ENCODE measurements around the gene CDH19. TPM values are rescaled to one million over a fixed set of nuclear protein-coding genes. Genes with fewer than 3 reads are reported as not detected.
"Not testable (repeated sequence)": the region's sequence is repeated elsewhere in the genome, so short reads cannot be mapped to it uniquely, and the experiment has no call there.

Gene CDH19
- total RNA-seq, 6 experiments from 2014 or later = not detected

GRCh38 chr18:66508937-66509336 is 95.0 kb downstream of the CDH19 start:
- no peak for TF ChIP-seq CTCF (IDR thresholded peaks at IDR 0.05)
- H3K27me3 Mint-ChIP-seq (ENCODE audit: insufficient read depth) = no peaks in the 10 kb centered on the region
- no peaks in the 10 kb centered on the region for H3K4me1 Mint-ChIP-seq (ENCODE audit: low read depth)
- H3K36me3 Mint-ChIP-seq (ENCODE audit: low read depth) = no peaks in the 10 kb centered on the region
- DNase-seq = no peak
- peaks cover 20% of the 10 kb centered on the region for H3K9me3 Mint-ChIP-seq
- H3K27ac Mint-ChIP-seq = no peak overlapping the region
- H3K4me3 Mint-ChIP-seq = no peak overlapping the region

- DNase-seq = no peak
- H3K4me1 Mint-ChIP-seq (ENCODE audit: low read depth) = no peaks in the 10 kb centered on the region
- no peak for TF ChIP-seq CTCF (IDR thresholded peaks at IDR 0.05)
- no peaks in the 10 kb centered on the region for H3K27me3 Mint-ChIP-seq (ENCODE audit: insufficient read depth)
- peaks cover 16% of the 10 kb centered on the region for H3K9me3 Mint-ChIP-seq
- H3K4me3 Mint-ChIP-seq = no peak overlapping the region
- H3K36me3 Mint-ChIP-seq (ENCODE audit: low read depth) = no peaks in the 10 kb centered on the region
- no peak overlapping the region for H3K27ac Mint-ChIP-seq
These were observed 97.7 kb downstream of the CDH19 start for GRCh38 chr18:66506178-66506577.

- no peak for DNase-seq
- no peaks in the 10 kb centered on the region for H3K27me3 Mint-ChIP-seq (ENCODE audit: insufficient read depth)
- H3K4me3 Mint-ChIP-seq = no peak overlapping the region
- TF ChIP-seq CTCF (IDR thresholded peaks at IDR 0.05) = no peak
- H3K9me3 Mint-ChIP-seq = peaks cover 17% of the 10 kb centered on the region
- no peaks in the 10 kb centered on the region for H3K4me1 Mint-ChIP-seq (ENCODE audit: low read depth)
- no peaks in the 10 kb centered on the region for H3K36me3 Mint-ChIP-seq (ENCODE audit: low read depth)
- H3K27ac Mint-ChIP-seq = no peak overlapping the region
These were observed 106.5 kb downstream of the CDH19 start for GRCh38 chr18:66497351-66497750.

GRCh38 chr18:66495844-66496243 is 108.0 kb downstream of the CDH19 start:
- Mint-ChIP-seq H3K36me3 (ENCODE audit: low read depth) (no peaks in the 10 kb centered on the region), H3K27me3 (ENCODE audit: insufficient read depth) (no peaks in the 10 kb centered on the region), H3K9me3 (peaks cover 17% of the 10 kb centered on the region), H3K4me1 (ENCODE audit: low read depth) (no peaks in the 10 kb centered on the region), H3K4me3 (no peak overlapping the region), H3K27ac (no peak overlapping the region)
- peak; percentile 14; the same call in 1 of the 2 replicates for TF ChIP-seq CTCF (IDR thresholded peaks at IDR 0.05)
- DNase-seq = no peak

DNA sequence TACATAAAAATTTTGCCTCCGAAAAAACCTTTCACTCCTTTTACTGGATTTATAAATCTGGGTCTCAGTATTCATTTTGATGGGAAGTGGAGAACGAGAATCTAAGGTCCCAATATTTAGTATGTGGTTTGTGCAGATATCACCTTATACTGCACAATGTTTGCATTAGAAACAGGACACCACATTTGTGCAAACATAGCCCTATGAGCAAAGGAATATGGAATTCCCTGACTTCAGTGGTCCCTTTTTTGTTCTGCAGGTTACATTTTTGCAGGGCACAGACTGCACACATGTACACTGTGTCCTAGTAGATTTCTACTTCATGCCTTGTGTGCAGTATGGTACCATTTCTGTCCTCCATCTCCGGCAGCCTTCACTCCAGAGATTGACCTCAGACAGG is 130.0 kb downstream of the CDH19 start:
- H3K27ac Mint-ChIP-seq = no peak overlapping the region
- TF ChIP-seq CTCF (IDR thresholded peaks at IDR 0.05) = no peak
- no peaks in the 10 kb centered on the region; the same call in 1 of the 2 replicates for H3K27me3 Mint-ChIP-seq (ENCODE audit: insufficient read depth)
- no peaks in the 10 kb centered on the region for H3K36me3 Mint-ChIP-seq (ENCODE audit: low read depth)
- H3K9me3 Mint-ChIP-seq = peaks cover 31% of the 10 kb centered on the region
- no peak overlapping the region for H3K4me3 Mint-ChIP-seq
- DNase-seq = no peak
- H3K4me1 Mint-ChIP-seq (ENCODE audit: low read depth) = no peaks in the 10 kb centered on the region

DNA sequence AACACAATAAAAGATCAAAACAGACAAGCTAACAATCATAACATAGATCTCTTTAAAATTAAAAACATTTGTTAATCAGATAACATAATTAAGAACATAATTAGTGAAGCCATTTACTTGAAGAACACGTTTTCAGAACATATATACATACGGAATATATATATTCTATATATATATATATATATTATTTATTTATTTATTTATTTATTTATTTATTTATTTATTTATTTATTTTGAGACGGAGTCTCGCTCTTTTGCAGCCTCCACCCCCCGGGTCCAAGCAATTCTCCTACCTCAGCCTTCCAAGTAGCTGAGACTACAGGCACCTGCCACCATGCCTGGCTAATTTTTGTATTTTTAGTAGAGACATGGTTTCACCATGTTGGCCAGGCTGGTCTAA is 137.7 kb downstream of the CDH19 start:
- not testable (repeated sequence) for H3K4me1 Mint-ChIP-seq (ENCODE audit: low read depth); H3K4me3 Mint-ChIP-seq; H3K27me3 Mint-ChIP-seq (ENCODE audit: insufficient read depth); DNase-seq; H3K36me3 Mint-ChIP-seq (ENCODE audit: low read depth); H3K27ac Mint-ChIP-seq
- peaks cover 36% of the 10 kb centered on the region for H3K9me3 Mint-ChIP-seq
